Upper lobe of left lung (tissue), 4 donors: ENCODE data around the gene PLEKHA4.
A peak's percentile ranks its signal among the peaks of the same experiment; 100 is the strongest.

Experiments
- CTCF ChIP-seq, 6 experiments: fragments of 450-650 bp in 4 of 6; fragments of 200-600 bp in 2 of 6; sonication (generic) in 2 of 6; IDR thresholded peaks; one replicate each; pipeline ENCODE4 v1.5.1; 2016 to 2019; ENCODE audit warnings: antibody characterized with exemption in 6 of 6
- EP300 ChIP-seq, 4 donors: sonication (generic); formaldehyde crosslinking; IDR thresholded peaks; one replicate each; pipeline ENCODE4 v1.5.1; 2017; ENCODE audit warnings: antibody characterized with exemption in 4 of 4, control low read depth in 2 of 4
- POLR2AphosphoS5 ChIP-seq, 2 donors: sonication (generic); formaldehyde crosslinking; IDR thresholded peaks; one replicate each; pipeline ENCODE4 v1.5.1; 2017; ENCODE audit warnings: antibody characterized with exemption in 2 of 2

GRCh38 chr19:48872884-48873475 lies 4.6 kb upstream of the PLEKHA4 start:
- TF ChIP-seq CTCF (IDR thresholded peaks at IDR 0.05) (peak in 3 of 6 experiments; percentile 18 to 31 (median 21)), POLR2AphosphoS5 (IDR thresholded peaks at IDR 0.05) (peak; percentile 73 to 87), EP300 (IDR thresholded peaks at IDR 0.05) (peak in 3 of 4 donors; percentile 21 to 94 (median 91))
